Measurements from ENCODE around the gene COL24A1.
"Not testable (repeated sequence)": the region's sequence is repeated elsewhere in the genome, so short reads cannot be mapped to it uniquely, and the experiment has no call there.

Gene COL24A1

DNA sequence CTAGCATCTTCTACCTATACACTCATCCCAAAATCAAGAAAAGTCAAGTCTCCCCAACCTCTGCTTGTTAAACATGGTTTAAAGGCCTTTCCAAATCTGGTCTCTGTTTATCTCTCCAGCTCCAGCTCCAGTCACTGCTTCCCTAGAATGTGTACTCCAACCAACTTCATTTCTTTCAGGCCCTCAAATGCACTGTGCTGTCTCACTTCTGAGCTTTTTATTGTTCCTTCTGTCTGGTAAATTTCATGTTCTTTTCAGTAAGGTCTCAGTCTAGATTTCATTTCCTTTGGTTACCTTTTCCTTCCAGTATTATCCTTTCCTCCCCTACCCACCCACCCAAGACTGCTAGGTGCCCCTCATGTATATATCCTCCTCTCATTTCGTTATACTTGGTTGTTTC is 3.7 kb downstream of the COL24A1 start:
- DNase-seq (ENCODE audit: low spot score) = no peak

DNA sequence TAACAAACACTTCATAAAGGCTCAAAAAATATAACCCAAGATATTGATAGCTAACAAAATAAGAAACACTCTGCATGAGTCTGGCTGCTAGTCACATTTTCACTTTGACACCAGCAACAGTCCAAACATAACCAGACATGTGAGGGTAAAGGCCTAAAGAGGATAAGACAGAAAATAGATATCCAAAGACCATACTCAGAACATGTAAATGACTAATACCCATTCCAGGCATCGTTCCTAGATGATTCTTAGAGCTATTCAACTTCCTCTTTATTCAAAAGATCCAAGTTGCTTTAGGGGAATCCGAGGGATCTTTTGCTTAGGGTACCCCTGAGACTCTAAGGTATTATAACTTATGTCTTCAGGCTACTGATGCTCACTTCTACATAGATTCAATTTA is 5.1 kb downstream of the COL24A1 start:
- DNase-seq (ENCODE audit: low spot score) = no peak

GRCh38 chr1:86150553-86151055 is 6.0 kb downstream of the COL24A1 start:
- DNase-seq (ENCODE audit: low spot score) = no peak

DNA sequence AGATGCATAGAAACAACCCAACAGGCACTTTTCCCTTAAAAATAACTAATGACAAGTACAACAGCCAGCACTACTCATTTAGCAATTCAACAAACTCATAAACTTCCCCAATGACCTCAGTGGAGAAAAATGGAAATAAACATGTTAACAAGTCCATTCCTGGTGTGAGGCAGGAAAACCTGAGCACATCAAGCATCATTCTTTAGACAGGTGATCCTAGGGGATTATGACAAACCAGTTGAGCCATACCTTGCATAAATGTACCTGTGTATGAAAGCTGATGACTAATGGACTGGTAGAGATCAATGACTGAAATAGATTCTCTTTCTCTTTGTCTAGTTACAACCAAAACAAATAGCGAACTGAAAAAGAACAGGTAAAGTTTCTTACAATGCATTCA is 7.0 kb downstream of the COL24A1 start:
- no peak for DNase-seq (ENCODE audit: low spot score)

DNA sequence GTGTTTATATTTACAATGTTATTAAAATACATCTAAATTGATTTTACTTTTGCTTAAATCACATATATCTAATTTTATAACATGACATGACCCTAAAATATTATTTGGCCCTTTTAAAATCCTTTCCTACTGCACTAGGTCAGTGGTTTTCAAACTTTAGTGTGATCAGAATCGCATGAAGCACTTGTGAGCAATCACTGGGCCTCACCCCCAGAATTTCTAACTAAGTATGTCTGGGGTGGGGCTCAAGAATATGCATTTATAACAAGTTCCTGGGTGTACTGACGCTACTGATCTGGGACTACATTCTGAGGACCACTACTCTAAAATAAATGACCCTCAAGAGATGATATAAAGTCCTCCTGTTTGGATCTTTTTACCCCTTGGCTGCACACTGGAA is 8.8 kb downstream of the COL24A1 start:
- no peak for DNase-seq (ENCODE audit: low spot score)

GRCh38 chr1:86146566-86146965 is 10.0 kb downstream of the COL24A1 start:
- DNase-seq (ENCODE audit: low spot score) = no peak

- DNase-seq (ENCODE audit: low spot score) = no peak
These were observed 16.2 kb downstream of the COL24A1 start for GRCh38 chr1:86140281-86140880.

- DNase-seq (ENCODE audit: low spot score) = no peak
These were observed 17.8 kb downstream of the COL24A1 start for GRCh38 chr1:86138746-86139145.

GRCh38 chr1:86137436-86137835 is 19.1 kb downstream of the COL24A1 start:
- DNase-seq (ENCODE audit: low spot score) = no peak

- no peak for DNase-seq (ENCODE audit: low spot score)
These were observed 37.3 kb downstream of the COL24A1 start for GRCh38 chr1:86119214-86119764.

DNA sequence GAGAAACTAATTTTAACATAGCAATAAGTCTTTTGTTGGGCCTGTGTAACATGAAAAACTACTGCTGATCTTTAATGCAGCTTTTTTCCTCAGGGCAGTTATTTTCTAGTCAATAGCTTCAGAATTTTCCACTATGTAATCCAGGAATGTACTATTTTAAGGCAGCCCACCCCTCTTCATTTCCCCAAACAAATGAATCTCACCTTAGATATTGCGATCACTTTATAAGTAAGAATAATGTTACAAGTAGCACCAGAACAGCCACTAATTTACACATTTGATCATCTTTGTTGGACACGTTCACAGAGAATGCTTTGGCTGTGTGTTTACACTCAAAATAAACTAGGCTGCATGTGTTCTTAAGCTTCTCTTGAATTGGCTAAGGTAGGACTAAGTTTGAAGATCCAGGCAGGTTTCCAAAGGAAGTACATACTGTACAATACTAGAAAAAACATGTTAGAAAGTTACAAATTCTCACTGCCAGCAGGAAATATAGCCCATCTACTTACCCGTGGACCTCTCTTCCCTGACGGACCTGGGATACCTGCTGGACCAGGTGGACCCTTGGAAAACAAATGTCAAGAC is 41.7 kb downstream of the COL24A1 start:
- no peak for DNase-seq (ENCODE audit: low spot score)

DNA sequence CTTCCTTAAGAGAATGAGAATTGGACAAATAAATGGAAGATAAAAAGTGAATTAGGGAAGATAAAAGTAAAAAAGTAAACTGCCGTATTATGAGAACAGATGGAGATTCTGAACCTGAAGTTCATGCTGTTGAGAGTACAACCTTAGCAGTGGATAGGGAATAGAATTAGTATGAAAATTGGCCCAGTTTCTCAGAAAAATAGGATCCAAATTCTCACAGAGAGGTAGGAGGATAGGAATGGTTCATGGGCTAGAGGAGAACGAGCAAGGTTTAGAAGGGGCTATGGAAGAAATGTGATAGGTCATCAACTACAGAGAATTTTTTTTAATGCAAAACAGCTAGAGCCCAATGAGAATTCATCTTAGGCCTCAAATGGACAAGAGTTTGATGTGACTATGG is 42.3 kb downstream of the COL24A1 start:
- no peak for DNase-seq (ENCODE audit: low spot score)

DNA sequence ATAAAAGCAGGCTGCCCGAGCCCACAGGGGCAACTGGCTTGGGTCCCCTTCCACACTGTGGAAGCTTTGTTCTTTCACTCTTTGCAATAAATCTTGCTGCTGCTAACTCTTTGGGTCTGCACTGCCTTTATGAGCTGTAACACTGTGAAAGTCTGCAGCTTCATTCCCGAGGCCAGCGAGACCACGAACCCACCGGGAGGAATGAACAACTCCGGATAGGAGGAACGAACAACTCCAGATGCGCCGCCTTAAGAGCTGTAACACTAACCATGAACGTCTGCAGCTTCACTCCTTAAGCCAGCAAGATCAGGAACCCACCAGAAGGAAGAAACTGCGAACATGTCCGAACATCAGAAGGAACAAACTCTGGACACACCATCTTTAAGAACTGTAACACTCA is 45.0 kb downstream of the COL24A1 start:
- DNase-seq (ENCODE audit: low spot score) = not testable (repeated sequence)

GRCh38 chr1:86110451-86111129 is 46.0 kb downstream of the COL24A1 start:
- DNase-seq (ENCODE audit: low spot score) = no peak

- DNase-seq (ENCODE audit: low spot score) = no peak
These were observed 51.1 kb downstream of the COL24A1 start for GRCh38 chr1:86105533-86105866.

DNA sequence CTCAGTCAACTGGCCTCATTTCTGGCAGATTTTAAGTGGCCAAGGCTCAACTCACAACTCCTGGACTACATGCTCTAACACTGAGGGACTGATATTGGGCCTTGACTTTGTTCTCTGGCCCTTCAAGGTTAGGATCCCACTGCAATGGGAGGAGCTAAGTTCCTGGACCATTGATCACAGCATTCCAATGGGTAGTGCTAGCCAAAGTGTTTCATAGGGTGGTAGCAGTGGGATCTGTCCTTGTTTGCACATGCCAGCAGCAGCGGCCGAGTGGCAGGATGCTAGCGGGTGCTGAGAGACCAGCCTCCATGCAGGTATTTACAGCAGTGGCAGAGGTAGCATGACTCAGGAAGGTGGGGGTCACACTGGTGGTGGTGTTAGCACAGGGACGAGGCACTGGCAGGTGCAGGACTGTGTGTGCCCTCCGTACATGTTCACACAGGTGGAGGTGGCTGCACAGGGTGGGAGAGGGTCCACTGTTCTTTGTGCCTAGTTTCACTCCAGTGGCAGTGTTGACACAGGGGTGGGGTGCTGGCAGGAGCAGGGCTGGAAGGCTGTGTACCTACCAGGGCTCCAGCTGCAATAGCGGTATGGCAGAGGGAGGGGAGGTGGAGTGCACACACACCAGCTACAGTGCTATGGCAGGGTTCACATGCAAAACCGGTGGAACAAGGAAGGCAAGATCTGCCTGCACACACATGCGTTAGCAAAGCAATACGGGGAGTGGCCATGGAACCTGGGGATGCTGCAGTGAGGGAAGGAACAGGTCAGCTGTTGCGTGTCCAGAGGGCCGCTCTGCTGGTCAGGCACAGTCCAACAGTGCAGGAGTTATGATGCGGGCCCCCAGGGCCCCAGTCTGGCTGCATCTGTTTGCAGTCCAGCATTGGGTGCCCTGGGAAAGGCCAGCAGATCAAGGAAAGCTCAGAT is 51.7 kb downstream of the COL24A1 start:
- no peak for DNase-seq (ENCODE audit: low spot score)

- DNase-seq (ENCODE audit: low spot score) = no peak
These were observed 55.0 kb downstream of the COL24A1 start for GRCh38 chr1:86101616-86102015.

- peak; percentile 23 for DNase-seq (ENCODE audit: low spot score)
These were observed 56.2 kb downstream of the COL24A1 start for GRCh38 chr1:86100401-86100800.

DNA sequence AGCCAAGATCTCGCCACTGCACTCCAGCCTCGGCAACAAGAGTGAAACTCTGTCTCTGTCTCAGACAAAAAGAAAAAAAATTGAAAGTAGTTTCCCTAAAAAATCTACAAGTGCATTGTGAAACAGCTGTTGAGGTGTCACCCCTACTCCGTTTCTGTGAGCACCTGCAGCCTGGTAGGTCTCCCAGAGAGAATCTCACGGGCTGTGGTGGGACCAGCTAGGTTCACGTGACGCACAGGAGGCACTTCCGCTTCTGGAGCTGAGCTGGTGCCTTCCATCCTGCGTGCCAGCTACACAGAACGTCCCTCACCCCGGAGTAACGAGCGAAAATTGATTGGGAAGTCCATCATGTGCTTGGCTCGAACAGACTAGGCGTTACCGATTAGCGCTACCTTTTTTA is 66.8 kb downstream of the COL24A1 start:
- no peak for DNase-seq (ENCODE audit: low spot score)

GRCh38 chr1:86085741-86086409 is 70.7 kb downstream of the COL24A1 start:
- DNase-seq (ENCODE audit: low spot score) = no peak

DNA sequence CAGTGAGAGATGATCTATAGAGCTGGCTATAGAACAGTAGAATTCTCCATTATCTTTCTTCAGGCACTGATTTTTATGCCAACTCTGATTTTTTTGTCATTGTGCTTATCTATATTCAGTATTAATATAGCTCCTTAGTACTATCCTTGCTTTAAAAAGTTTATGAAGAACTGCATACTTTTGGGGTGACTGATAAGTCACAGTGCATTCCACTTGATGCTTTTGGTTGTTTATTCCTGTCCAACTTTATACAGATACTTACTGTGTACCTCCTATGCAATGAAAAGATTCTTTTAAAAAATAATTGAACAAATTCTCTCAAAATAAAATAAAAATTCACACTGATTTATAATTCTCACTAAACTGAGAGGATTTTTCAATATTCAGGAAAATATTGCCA is 71.6 kb downstream of the COL24A1 start:
- no peak for DNase-seq (ENCODE audit: low spot score)

- no peak for DNase-seq (ENCODE audit: low spot score)
These were observed 74.4 kb downstream of the COL24A1 start for GRCh38 chr1:86082183-86082582.
